Measurements from ENCODE around the gene KLF15.

KLF15 gene

GRCh38 chr3:126395846-126396513 lies 38.8 kb upstream of the KLF15 start:
- TF ChIP-seq, protein P1, sequence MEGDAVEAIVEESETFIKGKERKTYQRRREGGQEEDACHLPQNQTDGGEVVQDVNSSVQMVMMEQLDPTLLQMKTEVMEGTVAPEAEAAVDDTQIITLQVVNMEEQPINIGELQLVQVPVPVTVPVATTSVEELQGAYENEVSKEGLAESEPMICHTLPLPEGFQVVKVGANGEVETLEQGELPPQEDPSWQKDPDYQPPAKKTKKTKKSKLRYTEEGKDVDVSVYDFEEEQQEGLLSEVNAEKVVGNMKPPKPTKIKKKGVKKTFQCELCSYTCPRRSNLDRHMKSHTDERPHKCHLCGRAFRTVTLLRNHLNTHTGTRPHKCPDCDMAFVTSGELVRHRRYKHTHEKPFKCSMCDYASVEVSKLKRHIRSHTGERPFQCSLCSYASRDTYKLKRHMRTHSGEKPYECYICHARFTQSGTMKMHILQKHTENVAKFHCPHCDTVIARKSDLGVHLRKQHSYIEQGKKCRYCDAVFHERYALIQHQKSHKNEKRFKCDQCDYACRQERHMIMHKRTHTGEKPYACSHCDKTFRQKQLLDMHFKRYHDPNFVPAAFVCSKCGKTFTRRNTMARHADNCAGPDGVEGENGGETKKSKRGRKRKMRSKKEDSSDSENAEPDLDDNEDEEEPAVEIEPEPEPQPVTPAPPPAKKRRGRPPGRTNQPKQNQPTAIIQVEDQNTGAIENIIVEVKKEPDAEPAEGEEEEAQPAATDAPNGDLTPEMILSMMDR (IDR thresholded peaks at IDR 0.05; ENCODE audit: low read depth, low read length) = no peak
- TF ChIP-seq POLR2A (IDR thresholded peaks at IDR 0.05; ENCODE audit: extremely low read depth, insufficient read length) (no peak), MYC (IDR thresholded peaks at IDR 0.05; ENCODE audit: low read depth, low read length) (no peak)
- TF ChIP-seq, protein P2, sequence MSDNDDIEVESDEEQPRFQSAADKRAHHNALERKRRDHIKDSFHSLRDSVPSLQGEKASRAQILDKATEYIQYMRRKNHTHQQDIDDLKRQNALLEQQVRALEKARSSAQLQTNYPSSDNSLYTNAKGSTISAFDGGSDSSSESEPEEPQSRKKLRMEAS (IDR thresholded peaks at IDR 0.05; ENCODE audit: low read depth, low read length) = no peak
- H3K4me3 ChIP-seq (ENCODE audit: low read depth, low read length) = no peak overlapping the region
- DNase-seq (ENCODE audit: low read depth) = no peak

DNA sequence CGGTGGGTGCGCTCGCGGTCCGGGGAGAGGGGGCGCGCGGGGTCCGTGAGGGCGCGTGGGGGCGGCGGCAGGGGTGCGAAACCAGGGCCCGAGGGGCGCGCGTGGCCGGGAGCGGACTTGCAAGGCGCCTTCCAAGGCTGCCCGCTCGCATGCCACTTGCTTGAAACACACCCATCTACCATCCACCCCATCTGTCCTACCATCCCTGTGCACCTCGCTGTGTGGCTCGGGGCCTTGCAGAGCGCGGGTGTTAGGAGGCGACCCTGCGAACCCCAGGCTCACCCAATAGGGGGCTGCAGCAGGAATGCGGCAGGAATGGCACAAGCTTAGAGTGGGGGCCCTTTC lies 37.7 kb upstream of the KLF15 start:
- TF ChIP-seq MYC (IDR thresholded peaks at IDR 0.05; ENCODE audit: low read depth, low read length) = no peak
- TF ChIP-seq, protein P1 (IDR thresholded peaks at IDR 0.05; ENCODE audit: low read depth, low read length) = no peak
- no peak for TF ChIP-seq POLR2A (IDR thresholded peaks at IDR 0.05; ENCODE audit: extremely low read depth, insufficient read length)
- TF ChIP-seq, protein P2 (IDR thresholded peaks at IDR 0.05; ENCODE audit: low read depth, low read length) = no peak
- no peak for DNase-seq (ENCODE audit: low read depth)
- H3K4me3 ChIP-seq (ENCODE audit: low read depth, low read length) = no peak overlapping the region

GRCh38 chr3:126394179-126394976 lies 37.2 kb upstream of the KLF15 start, which contains the start of gene CFAP100:
Gene CFAP100 (plus strand): TSS chr3:126394909. CDS start chr3:126396001, 1,092 bp downstream.
- DNase-seq (ENCODE audit: low read depth) = no peak
- no peak for TF ChIP-seq POLR2A (IDR thresholded peaks at IDR 0.05; ENCODE audit: extremely low read depth, insufficient read length)
- TF ChIP-seq, protein P2 (IDR thresholded peaks at IDR 0.05; ENCODE audit: low read depth, low read length) = no peak
- H3K4me3 ChIP-seq (ENCODE audit: low read depth, low read length) = no peak within 1 kb of the TSS

GRCh38 chr3:126393563-126393962 lies 36.4 kb upstream of the KLF15 start:
- no peak for DNase-seq (ENCODE audit: low read depth)
- no peak overlapping the region for H3K4me3 ChIP-seq (ENCODE audit: low read depth, low read length)
- TF ChIP-seq MYC (IDR thresholded peaks at IDR 0.05; ENCODE audit: low read depth, low read length) (no peak), POLR2A (IDR thresholded peaks at IDR 0.05; ENCODE audit: extremely low read depth, insufficient read length) (no peak)
- TF ChIP-seq, protein P1 (IDR thresholded peaks at IDR 0.05; ENCODE audit: low read depth, low read length) = no peak
- TF ChIP-seq, protein P2 (IDR thresholded peaks at IDR 0.05; ENCODE audit: low read depth, low read length) = no peak

GRCh38 chr3:126392246-126392645 lies 35.0 kb upstream of the KLF15 start:
- no peak for DNase-seq (ENCODE audit: low read depth)
- TF ChIP-seq POLR2A (IDR thresholded peaks at IDR 0.05; ENCODE audit: extremely low read depth, insufficient read length) (no peak), MYC (IDR thresholded peaks at IDR 0.05; ENCODE audit: low read depth, low read length) (no peak)
- TF ChIP-seq, protein P1 (IDR thresholded peaks at IDR 0.05; ENCODE audit: low read depth, low read length) = no peak
- TF ChIP-seq, protein P2 (IDR thresholded peaks at IDR 0.05; ENCODE audit: low read depth, low read length) = no peak
- H3K4me3 ChIP-seq (ENCODE audit: low read depth, low read length) = no peak overlapping the region

GRCh38 chr3:126391631-126392030 lies 34.4 kb upstream of the KLF15 start:
- TF ChIP-seq, protein P2 (IDR thresholded peaks at IDR 0.05; ENCODE audit: low read depth, low read length) = no peak
- TF ChIP-seq MYC (IDR thresholded peaks at IDR 0.05; ENCODE audit: low read depth, low read length) = no peak
- no peak for DNase-seq (ENCODE audit: low read depth)

More at GRCh38 chr3:126391631-126392030, 34.4 kb upstream of the KLF15 start:
- H3K4me3 ChIP-seq (ENCODE audit: low read depth, low read length) = no peak overlapping the region

All from NB4 (cell line).